Thyroid gland (tissue), 4 donors: ENCODE measurements around the gene CACHD1.

Experiments
- CTCF ChIP-seq, 6 experiments: fragments of 200-600 bp in 3 of 6; fragments of 450-650 bp in 3 of 6; sonication (generic) in 3 of 6; IDR thresholded peaks; one replicate each; pipeline ENCODE4 v1.5.1; 2016 to 2019; ENCODE audit warnings: antibody characterized with exemption in 6 of 6, mild to moderate bottlenecking in 2 of 6, inconsistent platforms in 1 of 6, moderate library complexity in 1 of 6
- POLR2A ChIP-seq, 2 donors: fragments of 450-650 bp; IDR thresholded peaks; one replicate each; pipeline ENCODE4 v1.6.1; 2017; ENCODE audit warnings: antibody characterized with exemption in 2 of 2, mild to moderate bottlenecking in 2 of 2, moderate library complexity in 1 of 2

GRCh38 chr1:64426681-64427080 is 43.2 kb upstream of the CACHD1 start:
- TF ChIP-seq CTCF (IDR thresholded peaks at IDR 0.05) (no peak), POLR2A (IDR thresholded peaks at IDR 0.05) (no peak)
